ENCODE measurements around the gene YWHAQ.

The YWHAQ gene

GRCh38 chr2:9663008-9663879 lies 32.4 kb upstream of the YWHAQ start:
- H3K4me3 ChIP-seq (ENCODE audit: low read depth, low read length) = no peak overlapping the region
- TF ChIP-seq CTCF (IDR thresholded peaks at IDR 0.05; ENCODE audit: control insufficient read depth, extremely low read depth, insufficient read depth) = no peak
- DNase-seq (ENCODE audit: low read depth) = no peak

- DNase-seq (ENCODE audit: low read depth) = no peak
- no peak overlapping the region for H3K4me3 ChIP-seq (ENCODE audit: low read depth, low read length)
- no peak for TF ChIP-seq CTCF (IDR thresholded peaks at IDR 0.05; ENCODE audit: control insufficient read depth, extremely low read depth, insufficient read depth)
Observed at GRCh38 chr2:9661261-9661660, 30.5 kb upstream of the YWHAQ start.

- DNase-seq (ENCODE audit: low read depth) = no peak
- no peak overlapping the region for H3K4me3 ChIP-seq (ENCODE audit: low read depth, low read length)
- TF ChIP-seq CTCF (IDR thresholded peaks at IDR 0.05; ENCODE audit: control insufficient read depth, extremely low read depth, insufficient read depth) = no peak
Observed at GRCh38 chr2:9660781-9661180, 30.0 kb upstream of the YWHAQ start.

DNA sequence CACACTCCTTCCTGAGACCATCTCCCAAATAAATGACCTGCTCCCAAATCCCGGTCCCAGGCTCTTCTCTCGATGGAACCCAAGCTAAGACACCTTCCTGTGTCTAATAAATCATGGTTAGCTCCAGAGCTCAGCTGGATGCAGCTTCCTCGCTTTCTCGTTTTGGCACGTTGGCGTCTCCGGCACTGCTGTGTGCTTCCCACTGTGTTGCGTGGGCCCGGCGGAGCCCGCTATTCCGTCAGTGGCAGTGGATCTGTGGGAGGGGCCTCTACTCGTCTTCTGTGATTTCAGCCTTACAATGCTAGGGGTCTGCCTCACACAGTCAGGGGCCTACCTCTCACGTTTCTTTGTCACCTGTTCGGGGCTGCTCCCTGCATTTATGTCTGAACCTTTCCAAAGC lies 29.4 kb upstream of the YWHAQ start:
- no peak overlapping the region for H3K4me3 ChIP-seq (ENCODE audit: low read depth, low read length)
- TF ChIP-seq CTCF (IDR thresholded peaks at IDR 0.05; ENCODE audit: control insufficient read depth, extremely low read depth, insufficient read depth) = no peak
- no peak for DNase-seq (ENCODE audit: low read depth)

- TF ChIP-seq CTCF (IDR thresholded peaks at IDR 0.05; ENCODE audit: control insufficient read depth, extremely low read depth, insufficient read depth) = no peak
- DNase-seq (ENCODE audit: low read depth) = no peak
- no peak overlapping the region for H3K4me3 ChIP-seq (ENCODE audit: low read depth, low read length)
Observed at GRCh38 chr2:9658972-9659371, 28.2 kb upstream of the YWHAQ start.

DNA sequence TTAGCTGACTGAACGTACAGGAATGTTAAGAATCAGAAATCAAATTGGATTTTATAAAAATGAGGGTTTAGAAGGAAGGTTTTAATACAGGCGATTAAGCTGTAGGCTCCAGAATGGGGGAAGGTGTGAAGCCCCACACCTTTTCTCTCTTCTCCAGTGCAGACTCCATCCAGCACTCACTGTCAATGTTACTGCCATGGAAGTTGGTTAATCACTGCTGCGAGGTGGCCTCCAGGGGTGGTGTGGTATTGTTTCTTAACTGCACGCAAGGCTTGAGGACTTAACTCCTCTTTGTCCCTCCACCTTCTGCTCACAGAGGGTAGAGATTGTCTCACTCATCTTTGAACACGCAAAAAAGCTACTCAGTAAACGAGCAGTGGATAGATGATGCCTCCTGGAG lies 26.9 kb upstream of the YWHAQ start:
- no peak for DNase-seq (ENCODE audit: low read depth)
- no peak overlapping the region for H3K4me3 ChIP-seq (ENCODE audit: low read depth, low read length)
- no peak for TF ChIP-seq CTCF (IDR thresholded peaks at IDR 0.05; ENCODE audit: control insufficient read depth, extremely low read depth, insufficient read depth)

DNA sequence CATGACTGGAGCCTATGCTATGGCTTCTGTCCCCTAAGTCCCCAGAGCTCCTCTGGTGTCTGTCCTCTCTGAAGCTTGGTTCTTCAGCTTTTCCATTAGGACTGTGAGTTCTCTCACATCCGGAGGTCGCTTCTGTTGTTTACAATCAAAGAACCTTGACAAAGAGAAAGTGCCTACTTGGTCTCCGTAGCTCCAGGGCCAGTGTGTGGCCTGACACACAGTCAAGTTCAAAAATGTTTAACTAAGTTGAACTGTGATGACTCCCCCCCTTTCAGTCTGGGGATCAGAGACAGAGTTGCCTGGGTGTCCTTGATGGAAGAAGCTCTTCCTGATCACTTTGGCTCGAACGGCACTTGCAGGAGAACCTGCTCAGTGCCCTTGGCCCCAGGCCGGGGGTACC lies 26.3 kb upstream of the YWHAQ start:
- DNase-seq (ENCODE audit: low read depth) = no peak
- TF ChIP-seq CTCF (IDR thresholded peaks at IDR 0.05; ENCODE audit: control insufficient read depth, extremely low read depth, insufficient read depth) = no peak
- H3K4me3 ChIP-seq (ENCODE audit: low read depth, low read length) = no peak overlapping the region
